ENCODE results near the gene CKAP2L. TPM values are rescaled to one million over a fixed set of nuclear protein-coding genes. Genes with fewer than 3 reads are reported as not detected.

The CKAP2L gene
- total RNA-seq, 1 experiment from 2014 or later, result 23.3 TPM

DNA sequence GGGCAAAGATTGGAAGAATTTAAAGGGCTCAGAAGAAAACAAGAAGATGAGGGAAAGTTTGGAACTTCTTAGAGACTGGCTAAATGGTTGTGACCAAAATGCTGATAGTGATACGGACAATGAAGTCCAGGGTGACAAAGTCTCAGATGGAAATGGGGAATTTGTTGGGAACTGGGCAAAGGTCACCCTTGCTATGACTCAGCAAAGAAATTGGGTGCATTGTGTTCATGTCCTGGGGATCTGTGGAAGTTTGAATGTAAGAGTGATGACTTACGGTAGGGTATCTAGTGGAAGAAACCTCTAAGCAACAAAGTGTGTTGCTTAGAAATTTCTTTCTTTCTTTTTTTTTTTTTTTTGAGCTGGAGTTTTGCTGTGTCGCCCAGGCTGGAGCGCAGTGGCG lies 25.9 kb upstream of the CKAP2L start:
- H3K36me3 Mint-ChIP-seq (ENCODE audit: insufficient read depth in 1 of 3, low read depth in 3 of 3), result peaks cover 1 to 5% (median 3%) of the 10 kb centered on the region in 3 experiments; a peak in 4 of 7 replicates
- Histone ChIP-seq H3K27ac (ENCODE audit: insufficient read length, low read depth, low read length) (no peak overlapping the region), H3T11ph (ENCODE audit: low read length) (peak overlapping the region; percentile 68), H3K9ac (ENCODE audit: extremely low read depth, insufficient read length, low read length) (no peak overlapping the region), H3K4me2 (ENCODE audit: insufficient read depth, insufficient read length, low read length) (no peak overlapping the region), H3K27me3 (ENCODE audit: insufficient read depth, low read length) (no peaks in the 10 kb centered on the region), H2AFZ (ENCODE audit: low read length) (no peak overlapping the region), H3K4me1 (ENCODE audit: insufficient read depth, low read length) (peaks cover 3% of the 10 kb centered on the region; the same call in 1 of the 2 replicates), H2BK12ac (ENCODE audit: insufficient read length, low read depth, low read length) (no peak overlapping the region), H3K23me2 (ENCODE audit: insufficient read length, low read depth, low read length, poor library complexity, severe bottlenecking) (no peaks in the 10 kb centered on the region), H2BK120ac (ENCODE audit: low read depth, low read length, poor library complexity, severe bottlenecking) (no peak overlapping the region), H3K79me2 (ENCODE audit: insufficient read depth, low read length) (no peaks in the 10 kb centered on the region), H3K23ac (ENCODE audit: insufficient read length, low read depth, low read length) (no peak overlapping the region), H3K14ac (ENCODE audit: insufficient read depth, low read length) (no peak overlapping the region), H4K8ac (replicated peaks; ENCODE audit: insufficient read length, low read depth, low read length) (no peak overlapping the region), H2BK5ac (ENCODE audit: insufficient read length, low read length) (no peak overlapping the region), H2AK5ac (ENCODE audit: insufficient read length, low read length) (no peak overlapping the region), H4K20me1 (ENCODE audit: control insufficient read depth, insufficient read depth, insufficient read length) (no peaks in the 10 kb centered on the region), H2BK15ac (ENCODE audit: low read depth, low read length) (no peak overlapping the region), H2BK20ac (ENCODE audit: low read depth, low read length, poor library complexity, severe bottlenecking) (no peak overlapping the region), H4K5ac (ENCODE audit: insufficient read length, low read depth, low read length) (no peak overlapping the region), H3K18ac (ENCODE audit: insufficient read length, low read depth, low read length) (no peak overlapping the region), H3K4ac (ENCODE audit: low read depth, low read length) (no peak overlapping the region), H3K56ac (ENCODE audit: insufficient read length, low read depth, low read length) (no peak overlapping the region), H4K91ac (ENCODE audit: insufficient read length, low read depth, low read length) (no peak overlapping the region), H3K9me3 (ENCODE audit: control insufficient read depth, low read depth, low read length) (no peaks in the 10 kb centered on the region), H3K79me1 (ENCODE audit: insufficient read depth, low read depth, low read length, poor library complexity, severe bottlenecking) (no peaks in the 10 kb centered on the region)
- no CpG with 5 or more reads among the region's 5 CpGs for WGBS (ENCODE audit: extremely low coverage, insufficient read length, low lambda C conversion rate)
- H3K9me3 Mint-ChIP-seq, result peaks cover 3 to 4% of the 10 kb centered on the region in 2 experiments; a peak in 4 of 5 replicates
- no peaks in the 10 kb centered on the region for H3K27me3 Mint-ChIP-seq (ENCODE audit: low read depth)
- H3K4me3 Mint-ChIP-seq, result no peak overlapping the region
- DNase-seq, result no peak
- 0 out of 7 replicates have a peak overlapping the region, but pooled peaks of 1 of the 3 experiments have one; percentile 6 for H3K27ac Mint-ChIP-seq
- H3K4me1 Mint-ChIP-seq, result peaks cover 32 to 53% of the 10 kb centered on the region in 2 experiments
- TF ChIP-seq, protein P1, sequence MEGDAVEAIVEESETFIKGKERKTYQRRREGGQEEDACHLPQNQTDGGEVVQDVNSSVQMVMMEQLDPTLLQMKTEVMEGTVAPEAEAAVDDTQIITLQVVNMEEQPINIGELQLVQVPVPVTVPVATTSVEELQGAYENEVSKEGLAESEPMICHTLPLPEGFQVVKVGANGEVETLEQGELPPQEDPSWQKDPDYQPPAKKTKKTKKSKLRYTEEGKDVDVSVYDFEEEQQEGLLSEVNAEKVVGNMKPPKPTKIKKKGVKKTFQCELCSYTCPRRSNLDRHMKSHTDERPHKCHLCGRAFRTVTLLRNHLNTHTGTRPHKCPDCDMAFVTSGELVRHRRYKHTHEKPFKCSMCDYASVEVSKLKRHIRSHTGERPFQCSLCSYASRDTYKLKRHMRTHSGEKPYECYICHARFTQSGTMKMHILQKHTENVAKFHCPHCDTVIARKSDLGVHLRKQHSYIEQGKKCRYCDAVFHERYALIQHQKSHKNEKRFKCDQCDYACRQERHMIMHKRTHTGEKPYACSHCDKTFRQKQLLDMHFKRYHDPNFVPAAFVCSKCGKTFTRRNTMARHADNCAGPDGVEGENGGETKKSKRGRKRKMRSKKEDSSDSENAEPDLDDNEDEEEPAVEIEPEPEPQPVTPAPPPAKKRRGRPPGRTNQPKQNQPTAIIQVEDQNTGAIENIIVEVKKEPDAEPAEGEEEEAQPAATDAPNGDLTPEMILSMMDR (conservative IDR thresholded peaks at IDR 0.05), result no peak
